Measurements from ENCODE around the gene BLOC1S1. TPM values are rescaled to one million over a fixed set of nuclear protein-coding genes. Genes with fewer than 3 reads are reported as not detected.

Gene BLOC1S1
- total and polyA plus RNA-seq, 2 of the 4 experiments (the other 2 are of a cell fraction), result 128 to 285 TPM

DNA sequence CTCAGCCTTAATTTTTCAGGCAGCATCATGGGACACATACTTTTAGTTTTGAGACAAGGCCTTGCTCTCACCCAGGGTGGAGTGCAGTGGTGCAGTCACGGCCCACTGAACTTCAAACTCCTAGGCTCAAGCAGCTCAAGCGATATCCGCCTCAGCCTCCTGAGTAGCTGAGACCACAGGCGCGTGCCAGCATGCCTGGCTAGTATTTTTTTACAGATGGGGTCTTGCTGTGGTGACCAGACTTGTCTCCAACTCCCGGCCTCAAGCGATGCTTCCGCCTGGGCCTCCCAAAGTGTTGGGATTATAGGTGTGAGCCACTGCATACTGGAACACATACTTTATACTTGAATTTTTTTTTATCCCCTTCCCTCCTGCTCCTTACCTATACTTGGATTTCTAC, 7.1 kb downstream of the BLOC1S1 start:
- no peak overlapping the region for H3K56ac ChIP-seq (ENCODE audit: extremely low read depth, insufficient read depth, low read length)
- H4K5ac ChIP-seq (ENCODE audit: low read depth, low read length), result no peak overlapping the region
- no peak overlapping the region for H3K14ac ChIP-seq (replicated peaks; ENCODE audit: low read depth, low read length)
- 100% methylated on average over 5 of the region's 8 CpGs; no CpG with 5 or more reads in 1 of the 2 experiments for WGBS, 2 experiments (ENCODE audit: extremely low coverage in 2 of 2, insufficient read length in 1 of 2)
- H4K20me1 ChIP-seq (ENCODE audit: insufficient read depth, low read length), result peaks cover 65% of the 10 kb centered on the region
- POLR2A ChIA-PET (ENCODE audit: unreplicated experiment), result no interaction called here
- no peaks in the 10 kb centered on the region for H3K9me3 ChIP-seq (ENCODE audit: control insufficient read depth, insufficient read depth, low read length)
- H3K4me3 ChIP-seq (ENCODE audit: insufficient read depth, low read depth, low read length), result no peak overlapping the region
- no TSS peak for BruUV-seq (replicated peaks)
- H3K9me1 ChIP-seq (ENCODE audit: insufficient read depth, low read length), result peaks cover 15% of the 10 kb centered on the region; the same call in 1 of the 2 replicates
- H3K18ac ChIP-seq (ENCODE audit: low read depth, low read length), result no peak overlapping the region
- H3K4me2 ChIP-seq (ENCODE audit: low read depth, low read length), result no peak overlapping the region
- no peak overlapping the region for H2AK9ac ChIP-seq (replicated peaks; ENCODE audit: low read depth, low read length, poor library complexity)
- H4K8ac ChIP-seq (ENCODE audit: low read depth in 2 of 2, low read length in 2 of 2), result no peak overlapping the region
- CTCF ChIA-PET, result interaction anchor here (0.6 kb wide), 1 partner anchor 176 kb away, joined by 7 read pairs; no protein-coding TSS in a partner anchor
- H2AK5ac ChIP-seq (ENCODE audit: low read depth, low read length), result no peak overlapping the region
- H3K23ac ChIP-seq (ENCODE audit: low read depth, low read length), result no peak overlapping the region
- in situ Hi-C loops (cut with MboI; ENCODE audit: low sequenced_read_pairs) (no loop called here), intact Hi-C loops (cut with micrococcal nuclease) (no loop called here), dilution Hi-C loops (cut with HindIII; ENCODE audit: low sequenced_read_pairs, unreplicated experiment) (no loop called here)
- peaks cover 26% of the 10 kb centered on the region for H3K4me1 ChIP-seq (ENCODE audit: control insufficient read depth, insufficient read depth, low read length)
- peaks cover 20 to 71% of the 10 kb centered on the region in 2 experiments for H3K79me1 ChIP-seq (ENCODE audit: low read depth in 1 of 2, low read length in 2 of 2)
- H2AFZ ChIP-seq (replicated peaks; ENCODE audit: low read length, poor library complexity), result no peak overlapping the region
- TF ChIP-seq RFX5 (IDR thresholded peaks at IDR 0.05; ENCODE audit: low read depth, low read length) (no peak), CEBPB (IDR thresholded peaks at IDR 0.05; ENCODE audit: low read depth, low read length) (no peak), BHLHE40 (IDR thresholded peaks at IDR 0.05; ENCODE audit: low read depth, low read length) (no peak), RCOR1 (IDR thresholded peaks at IDR 0.05; ENCODE audit: insufficient replicate concordance, low read length) (no peak), MAFK (IDR thresholded peaks at IDR 0.05; ENCODE audit: low read depth, low read length) (no peak), RAD21 (IDR thresholded peaks at IDR 0.05; ENCODE audit: low read length) (no peak), MAZ (IDR thresholded peaks at IDR 0.05; ENCODE audit: borderline replicate concordance, low read depth, low read length) (no peak), FOS (IDR thresholded peaks at IDR 0.05; ENCODE audit: low read depth, low read length) (no peak), MXI1 (IDR thresholded peaks at IDR 0.05; ENCODE audit: borderline replicate concordance, low read depth, low read length) (no peak), CHD1 (IDR thresholded peaks at IDR 0.05; ENCODE audit: low read depth, low read length) (no peak), SMC3 (IDR thresholded peaks at IDR 0.05; ENCODE audit: low read depth, low read length) (no peak), POLR2A (IDR thresholded peaks at IDR 0.05; ENCODE audit: low read depth, low read length) (no peak), NFE2L2 (IDR thresholded peaks at IDR 0.05; ENCODE audit: low read depth, low read length) (no peak)
- TF ChIP-seq, protein P1, sequence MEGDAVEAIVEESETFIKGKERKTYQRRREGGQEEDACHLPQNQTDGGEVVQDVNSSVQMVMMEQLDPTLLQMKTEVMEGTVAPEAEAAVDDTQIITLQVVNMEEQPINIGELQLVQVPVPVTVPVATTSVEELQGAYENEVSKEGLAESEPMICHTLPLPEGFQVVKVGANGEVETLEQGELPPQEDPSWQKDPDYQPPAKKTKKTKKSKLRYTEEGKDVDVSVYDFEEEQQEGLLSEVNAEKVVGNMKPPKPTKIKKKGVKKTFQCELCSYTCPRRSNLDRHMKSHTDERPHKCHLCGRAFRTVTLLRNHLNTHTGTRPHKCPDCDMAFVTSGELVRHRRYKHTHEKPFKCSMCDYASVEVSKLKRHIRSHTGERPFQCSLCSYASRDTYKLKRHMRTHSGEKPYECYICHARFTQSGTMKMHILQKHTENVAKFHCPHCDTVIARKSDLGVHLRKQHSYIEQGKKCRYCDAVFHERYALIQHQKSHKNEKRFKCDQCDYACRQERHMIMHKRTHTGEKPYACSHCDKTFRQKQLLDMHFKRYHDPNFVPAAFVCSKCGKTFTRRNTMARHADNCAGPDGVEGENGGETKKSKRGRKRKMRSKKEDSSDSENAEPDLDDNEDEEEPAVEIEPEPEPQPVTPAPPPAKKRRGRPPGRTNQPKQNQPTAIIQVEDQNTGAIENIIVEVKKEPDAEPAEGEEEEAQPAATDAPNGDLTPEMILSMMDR (conservative IDR thresholded peaks at IDR 0.05; ENCODE audit: low read depth, low read length), result no peak
- H2BK5ac ChIP-seq (ENCODE audit: low read depth, low read length, poor library complexity, severe bottlenecking), result no peak overlapping the region
- H4K91ac ChIP-seq (ENCODE audit: insufficient read depth, low read depth, low read length), result no peak overlapping the region
- no peak overlapping the region for H2BK15ac ChIP-seq (ENCODE audit: low read depth, low read length)
- no peak overlapping the region for H2BK120ac ChIP-seq (ENCODE audit: low read depth, low read length)
- ATAC-seq (ENCODE audit: low read depth) (no peak), DNase-seq (no peak)
- H3K27ac ChIP-seq (ENCODE audit: insufficient read depth, low read length), result no peak overlapping the region
- H3K27me3 ChIP-seq (ENCODE audit: control insufficient read depth, insufficient read depth, low read length), result no peaks in the 10 kb centered on the region
- H3K9ac ChIP-seq (ENCODE audit: low read depth, low read length), result no peak overlapping the region
- H3K36me3 ChIP-seq (ENCODE audit: control insufficient read depth, insufficient read depth, low read length), result peaks cover 45% of the 10 kb centered on the region
- no peak overlapping the region for H2BK20ac ChIP-seq (ENCODE audit: low read depth, low read length)
- H3K4ac ChIP-seq (ENCODE audit: low read depth, low read length), result no peak overlapping the region

Measured in IMR-90 (cell line).